Posterior cingulate gyrus (tissue), 11 donors: ENCODE results near the gene DSG1.
"Not testable (repeated sequence)": the region's sequence is repeated elsewhere in the genome, so short reads cannot be mapped to it uniquely, and the experiment has no call there.

Source experiments
- DNase-seq, 10 donors: peaks; one replicate each; pipeline versions ENCODE4 v3.0.0 to v3.0.0-alpha.2; 2020 to 2021; ENCODE audit warnings: mixed read lengths in 3 of 10
- intact Hi-C: fragments of 100-400 bp; cut with DNase I; formaldehyde crosslinking; loops from one replicate; pipeline ENCODE4 v1.15.1; 2023

Gene DSG1

DNA sequence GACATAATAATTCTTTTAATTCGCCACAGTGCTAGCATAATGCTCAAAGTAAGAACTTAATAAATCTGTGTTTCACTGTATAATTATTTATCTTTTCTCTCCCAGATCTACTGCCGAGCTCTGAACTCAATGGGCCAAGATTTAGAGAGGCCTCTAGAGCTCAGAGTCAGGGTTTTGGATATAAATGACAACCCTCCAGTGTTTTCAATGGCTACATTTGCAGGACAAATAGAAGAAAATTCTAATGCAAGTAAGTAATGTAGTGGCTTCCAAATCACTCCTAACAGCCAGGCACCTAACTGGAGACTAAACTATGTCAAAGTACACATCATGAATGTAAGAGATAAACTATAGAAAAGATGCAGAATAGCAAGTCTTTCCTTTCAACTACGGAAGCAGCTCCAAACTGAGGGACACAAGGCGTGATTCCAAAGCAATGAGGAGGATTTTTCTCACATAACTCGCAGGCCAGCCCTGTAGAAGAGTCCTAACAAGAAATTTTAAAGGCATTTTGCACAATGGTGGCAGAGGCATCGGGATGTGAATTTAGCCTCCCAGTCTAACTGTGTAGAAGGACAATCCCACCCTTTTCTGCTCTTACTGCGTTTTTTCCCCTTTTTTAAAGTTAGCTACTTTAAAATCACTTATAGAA, 12.0 kb downstream of the DSG1 start:
- intact Hi-C loops, result no loop called here
- DNase-seq, result no peak

DNA sequence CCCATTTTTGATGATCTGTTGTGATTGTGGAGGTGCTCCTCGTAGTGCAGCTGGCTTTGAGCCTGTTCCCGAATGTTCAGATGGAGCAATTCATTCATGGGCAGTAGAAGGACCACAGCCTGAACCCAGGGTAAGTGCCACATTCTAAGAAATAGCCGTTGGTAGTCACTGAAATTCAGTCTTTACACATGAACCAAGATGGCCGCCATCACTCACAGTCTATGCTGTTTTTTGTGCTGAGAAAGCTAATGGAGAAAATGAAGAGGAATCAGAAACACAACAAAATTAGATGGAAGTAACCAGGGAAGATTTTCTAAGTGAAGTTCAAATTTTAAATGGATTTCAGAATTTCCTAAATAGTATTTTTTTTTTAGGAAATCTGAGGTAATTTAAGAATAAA, 25.5 kb downstream of the DSG1 start:
- no peak for DNase-seq
- intact Hi-C loops, result no loop called here

GRCh38 chr18:31353336-31353735, 35.4 kb downstream of the DSG1 start:
- DNase-seq, intact Hi-C loops: not testable (repeated sequence)

DNA sequence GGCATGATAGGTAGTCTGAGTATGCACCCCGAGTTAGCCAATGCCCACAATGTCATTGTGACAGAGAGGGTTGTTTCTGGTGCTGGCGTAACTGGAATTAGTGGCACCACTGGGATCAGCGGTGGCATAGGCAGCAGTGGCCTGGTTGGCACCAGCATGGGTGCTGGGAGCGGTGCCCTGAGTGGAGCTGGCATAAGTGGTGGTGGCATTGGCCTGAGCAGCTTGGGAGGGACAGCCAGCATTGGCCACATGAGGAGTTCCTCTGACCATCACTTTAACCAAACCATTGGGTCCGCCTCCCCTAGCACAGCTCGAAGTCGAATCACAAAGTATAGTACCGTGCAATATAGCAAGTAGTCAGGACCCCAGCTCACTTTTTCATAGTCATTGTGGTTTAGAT, 37.0 kb downstream of the DSG1 start:
- intact Hi-C loops, result no loop called here
- DNase-seq, result peak in 1 of 10 donors; percentile 62

GRCh38 chr18:31356025-31356424, 38.1 kb downstream of the DSG1 start:
- DNase-seq, result no peak
- intact Hi-C loops, result no loop called here

- DNase-seq, result no peak
- intact Hi-C loops, result no loop called here
Observed at GRCh38 chr18:31364190-31364589, 46.2 kb downstream of the DSG1 start.

DNA sequence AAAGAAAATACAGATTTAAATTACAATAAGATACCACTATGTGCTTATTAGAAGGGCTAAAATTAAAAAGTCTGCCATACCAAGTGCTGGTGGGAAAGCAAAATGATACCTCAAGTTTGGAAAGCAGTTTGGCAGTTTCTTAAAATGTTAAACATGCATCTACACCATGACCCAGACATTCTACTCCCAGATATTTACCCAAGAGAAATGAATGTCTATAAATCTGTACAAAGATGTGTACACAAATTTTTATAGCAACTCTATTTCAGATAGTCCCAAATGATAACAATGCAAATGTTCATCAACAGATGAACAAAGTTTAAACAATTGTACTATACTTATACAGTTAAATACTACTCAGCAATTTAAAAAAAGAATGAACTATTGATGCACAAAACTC, 51.5 kb downstream of the DSG1 start:
- intact Hi-C loops, result no loop called here
- no peak for DNase-seq

DNA sequence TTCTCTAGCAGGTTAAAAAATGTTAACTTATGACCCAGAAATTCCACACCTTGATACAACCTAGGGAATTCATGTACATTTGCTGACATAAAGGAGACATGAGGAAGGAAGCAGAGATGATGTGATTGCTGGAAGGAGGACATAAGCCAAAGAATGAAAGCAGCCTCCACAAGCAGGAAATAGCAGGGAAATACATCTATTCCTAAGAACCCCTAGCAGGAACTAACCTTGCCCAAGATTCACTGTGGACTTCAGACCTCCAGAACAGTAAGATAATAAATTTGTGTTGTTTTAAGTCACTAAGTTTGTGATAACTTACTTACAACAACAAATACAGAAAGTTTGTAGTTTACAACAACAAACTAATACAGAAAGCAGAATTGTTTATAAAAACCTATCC, 54.0 kb downstream of the DSG1 start:
- DNase-seq, result no peak
- intact Hi-C loops, result loop anchor here (10.0 kb wide), 1 partner anchor 57 kb away; the partner anchor contains the start of gene DSG1

DNA sequence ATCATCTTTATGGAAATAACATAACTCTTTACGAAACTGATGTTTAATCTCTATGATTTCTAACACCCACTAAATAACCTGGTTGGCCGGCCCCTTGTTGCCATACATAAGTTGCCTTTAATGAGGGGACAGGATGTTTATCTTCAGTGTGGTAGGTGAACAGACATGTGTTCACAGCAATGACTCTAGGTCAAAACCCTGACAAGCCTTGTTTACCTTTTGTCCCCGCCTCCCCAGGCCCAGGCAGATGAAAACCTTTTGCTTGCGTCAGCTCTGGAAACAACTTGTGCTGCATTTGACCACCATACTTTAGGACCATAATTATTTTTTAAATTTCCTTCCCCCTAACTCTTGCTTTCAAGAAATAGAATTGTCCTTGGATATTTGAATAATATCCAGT, 55.7 kb downstream of the DSG1 start:
- intact Hi-C loops, result loop anchor here (10.0 kb wide), 1 partner anchor 59 kb away; the partner anchor contains the start of gene DSG1

DNA sequence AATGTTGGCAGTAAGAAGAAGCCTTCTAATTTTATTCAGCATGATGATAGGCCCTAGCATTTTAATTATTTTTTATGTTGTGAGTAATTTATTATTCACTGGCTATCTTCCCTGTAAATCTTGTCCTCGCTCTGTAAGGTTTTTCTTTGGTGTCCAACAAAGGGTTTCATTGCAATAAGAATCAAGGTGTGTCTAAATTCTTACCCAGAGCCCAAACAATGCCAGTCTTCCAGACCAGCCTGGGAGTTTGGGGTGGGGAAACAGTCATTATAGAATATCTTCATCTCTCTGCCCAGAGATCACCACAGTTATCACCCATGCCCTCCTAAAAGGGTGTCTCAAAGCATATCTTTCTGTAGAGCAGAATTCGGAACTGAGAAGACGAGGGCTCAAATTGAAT, 58.5 kb downstream of the DSG1 start, which contains the start of gene DSG4:
TSS of gene DSG4 (plus strand) at position 301 of the 400 bp plus-strand sequence. CDS start 135 bp downstream, outside the sequence.
- no peak for DNase-seq
- intact Hi-C loops, result loop anchor here (10.0 kb wide), 1 partner anchor 62 kb away; the partner anchor contains the start of gene DSG1

More for the DNA sequence above, 55.7 kb downstream of the DSG1 start:
- DNase-seq, result no peak

- intact Hi-C loops, result no loop called here
- no peak for DNase-seq
Observed at GRCh38 chr18:31380912-31381311, 63.0 kb downstream of the DSG1 start.

DNA sequence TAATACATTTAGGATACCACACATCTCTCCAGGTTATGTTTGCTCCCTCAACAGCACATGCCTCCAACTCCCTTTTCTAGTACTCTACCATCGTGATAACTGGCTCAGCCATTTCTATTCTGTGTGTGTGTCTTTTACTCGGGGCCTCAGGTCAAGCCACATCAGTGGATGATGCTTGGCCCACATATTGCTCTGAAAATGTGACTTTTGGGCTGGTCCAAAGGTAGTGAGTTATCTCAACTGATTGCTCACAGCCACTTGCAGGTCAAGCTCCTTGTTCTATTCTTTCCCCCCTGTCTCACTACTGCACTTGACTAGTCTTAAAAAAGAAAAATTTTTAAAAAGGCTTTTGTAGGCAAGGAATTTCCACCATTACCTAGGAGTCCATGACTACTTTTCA, 64.1 kb downstream of the DSG1 start:
- no peak for DNase-seq
- intact Hi-C loops, result no loop called here

DNA sequence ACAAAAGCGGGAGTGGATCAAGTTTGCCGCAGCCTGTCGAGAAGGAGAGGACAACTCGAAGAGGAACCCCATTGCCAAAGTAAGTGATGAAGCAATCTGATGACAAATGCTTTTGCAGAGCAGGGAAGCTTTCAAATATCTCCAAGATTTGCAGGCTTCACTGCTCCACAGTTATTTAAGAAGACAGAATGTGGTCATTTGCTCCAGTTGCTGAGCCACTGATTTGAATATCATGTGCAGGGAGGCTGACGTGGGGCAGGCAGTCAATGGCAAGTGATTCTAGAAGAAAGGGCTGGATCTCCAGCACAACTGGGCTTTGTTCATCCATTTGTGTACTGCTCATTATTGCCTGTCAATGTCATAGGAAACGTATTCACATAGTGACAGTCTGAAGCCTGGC, 68.8 kb downstream of the DSG1 start:
- intact Hi-C loops, result no loop called here
- no peak for DNase-seq

DNA sequence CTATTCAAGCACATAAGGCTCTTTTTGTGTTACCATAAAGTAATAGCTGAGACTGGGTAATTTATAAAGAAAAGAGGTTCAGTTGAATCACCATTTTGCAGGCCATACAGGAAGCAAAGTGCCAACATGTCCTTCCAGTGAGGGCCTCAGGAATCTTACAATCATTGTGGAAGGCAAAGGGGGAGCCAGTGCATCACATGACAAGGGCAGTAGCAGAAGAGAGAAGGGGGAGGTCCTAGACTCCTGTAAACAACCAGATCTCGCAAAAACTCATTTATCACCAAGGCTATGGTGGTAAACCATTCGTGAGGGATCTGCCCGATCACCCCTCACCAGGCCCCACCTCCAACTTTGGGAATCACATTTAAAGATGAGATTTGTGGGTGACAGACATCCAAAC, 75.3 kb downstream of the DSG1 start:
- no peak for DNase-seq
- intact Hi-C loops, result no loop called here

- intact Hi-C loops, result no loop called here
- no peak for DNase-seq
Observed at GRCh38 chr18:31396796-31397612, 79.0 kb downstream of the DSG1 start.

DNA sequence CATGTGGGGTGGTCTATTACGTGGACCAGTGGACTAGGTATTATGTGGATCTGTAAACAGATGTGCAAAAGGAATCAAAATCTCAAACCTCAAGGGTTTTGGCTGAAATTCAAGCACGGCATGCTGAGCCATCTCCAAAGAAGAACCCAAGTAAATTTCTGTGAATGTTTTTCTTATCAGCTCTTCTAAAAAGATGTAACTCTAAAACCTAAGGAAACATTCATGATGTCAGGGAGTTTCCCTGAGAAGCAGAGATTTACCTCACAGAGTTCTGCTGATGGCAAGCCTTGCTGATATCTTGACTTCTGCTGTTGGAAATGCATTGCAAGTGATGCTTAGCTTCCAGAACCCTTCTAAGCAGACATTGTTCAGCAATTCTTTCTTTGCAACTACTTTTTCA, 80.2 kb downstream of the DSG1 start:
- intact Hi-C loops, result no loop called here
- no peak for DNase-seq

- no peak for DNase-seq
- intact Hi-C loops, result no loop called here
Observed at GRCh38 chr18:31399306-31400032, 81.5 kb downstream of the DSG1 start.

- no peak for DNase-seq
- intact Hi-C loops, result no loop called here
Observed at GRCh38 chr18:31401156-31402025, 83.4 kb downstream of the DSG1 start.

- no peak for DNase-seq
- intact Hi-C loops, result no loop called here
Observed at GRCh38 chr18:31402026-31402373, 84.0 kb downstream of the DSG1 start.

- DNase-seq, result no peak
Observed at GRCh38 chr18:31403409-31403808, 85.4 kb downstream of the DSG1 start.

More at GRCh38 chr18:31403409-31403808, 85.4 kb downstream of the DSG1 start:
- intact Hi-C loops, result no loop called here
